Fibroblast of the conjunctiva (primary cell): Measurements from ENCODE around the gene GABARAP.
"Not testable (repeated sequence)": the region's sequence is repeated elsewhere in the genome, so short reads cannot be mapped to it uniquely, and the experiment has no call there.

ENCODE experiments used
- DNase-seq: peaks from one replicate; pipeline ENCODE4 v3.0.0-alpha.2; 2010; ENCODE audit warnings: low read depth

The GABARAP gene

GRCh38 chr17:7260651-7261378 is 18.6 kb upstream of the GABARAP start:
- DNase-seq = no peak

- no peak for DNase-seq
Measured at GRCh38 chr17:7260151-7260550, 17.9 kb upstream of the GABARAP start.

GRCh38 chr17:7259555-7259889 is 17.3 kb upstream of the GABARAP start:
- DNase-seq = no peak

- peak; percentile 60 for DNase-seq
Measured at GRCh38 chr17:7258731-7259554, 16.7 kb upstream of the GABARAP start.

- DNase-seq = no peak
Measured at GRCh38 chr17:7256766-7257456, 14.7 kb upstream of the GABARAP start.

GRCh38 chr17:7254511-7254910 is 12.3 kb upstream of the GABARAP start:
- no peak for DNase-seq

GRCh38 chr17:7253082-7253481 is 10.8 kb upstream of the GABARAP start:
- no peak for DNase-seq

- peak; percentile 90 for DNase-seq
Measured at GRCh38 chr17:7252176-7253043, 10.2 kb upstream of the GABARAP start, which contains the start of gene ELP5. Gene ELP5 (plus strand): TSS chr17:7252215. CDS start chr17:7252551, 336 bp downstream.

- DNase-seq = peak; percentile 99
Measured at GRCh38 chr17:7251661-7252175, 9.5 kb upstream of the GABARAP start, which contains the start of gene CTDNEP1. Gene CTDNEP1 (minus strand): TSS chr17:7251734. CDS start chr17:7251296, 438 bp downstream.

GRCh38 chr17:7250695-7251627 is 8.7 kb upstream of the GABARAP start:
- DNase-seq = no peak

GRCh38 chr17:7249830-7250229 is 7.6 kb upstream of the GABARAP start:
- no peak for DNase-seq

GRCh38 chr17:7249214-7249613 is 7.0 kb upstream of the GABARAP start:
- no peak for DNase-seq

- no peak for DNase-seq
Measured at GRCh38 chr17:7248796-7249195, 6.5 kb upstream of the GABARAP start.

- no peak for DNase-seq
Measured at GRCh38 chr17:7246779-7247178, 4.5 kb upstream of the GABARAP start.

GRCh38 chr17:7243838-7244237 is 1.6 kb upstream of the GABARAP start:
- not testable (repeated sequence) for DNase-seq

- no peak for DNase-seq
Measured at GRCh38 chr17:7243453-7243729, 1.1 kb upstream of the GABARAP start.

- DNase-seq = peak; percentile 91
Measured at GRCh38 chr17:7242717-7243452, 636 bp upstream of the GABARAP start.

GRCh38 chr17:7241090-7241733 is 1.0 kb downstream of the GABARAP start:
- DNase-seq = no peak

- no peak for DNase-seq
Measured at GRCh38 chr17:7240375-7240774, 1.9 kb downstream of the GABARAP start.
